Tracheal epithelial cell (primary cell): ENCODE measurements around the gene LRRC4B. TPM values are rescaled to one million over a fixed set of nuclear protein-coding genes. Genes with fewer than 3 reads are reported as not detected.

Experiments
- total RNA-seq: library from RNA; depleted of rRNA; stranded (reverse); fragments of >200 nt; gene quantifications from 2 replicates; pipeline ENCODE4 v1.2.1, GENCODE V29; 2014

LRRC4B gene, protein sequence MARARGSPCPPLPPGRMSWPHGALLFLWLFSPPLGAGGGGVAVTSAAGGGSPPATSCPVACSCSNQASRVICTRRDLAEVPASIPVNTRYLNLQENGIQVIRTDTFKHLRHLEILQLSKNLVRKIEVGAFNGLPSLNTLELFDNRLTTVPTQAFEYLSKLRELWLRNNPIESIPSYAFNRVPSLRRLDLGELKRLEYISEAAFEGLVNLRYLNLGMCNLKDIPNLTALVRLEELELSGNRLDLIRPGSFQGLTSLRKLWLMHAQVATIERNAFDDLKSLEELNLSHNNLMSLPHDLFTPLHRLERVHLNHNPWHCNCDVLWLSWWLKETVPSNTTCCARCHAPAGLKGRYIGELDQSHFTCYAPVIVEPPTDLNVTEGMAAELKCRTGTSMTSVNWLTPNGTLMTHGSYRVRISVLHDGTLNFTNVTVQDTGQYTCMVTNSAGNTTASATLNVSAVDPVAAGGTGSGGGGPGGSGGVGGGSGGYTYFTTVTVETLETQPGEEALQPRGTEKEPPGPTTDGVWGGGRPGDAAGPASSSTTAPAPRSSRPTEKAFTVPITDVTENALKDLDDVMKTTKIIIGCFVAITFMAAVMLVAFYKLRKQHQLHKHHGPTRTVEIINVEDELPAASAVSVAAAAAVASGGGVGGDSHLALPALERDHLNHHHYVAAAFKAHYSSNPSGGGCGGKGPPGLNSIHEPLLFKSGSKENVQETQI
- total RNA-seq, result not detected in 2 replicates

DNA sequence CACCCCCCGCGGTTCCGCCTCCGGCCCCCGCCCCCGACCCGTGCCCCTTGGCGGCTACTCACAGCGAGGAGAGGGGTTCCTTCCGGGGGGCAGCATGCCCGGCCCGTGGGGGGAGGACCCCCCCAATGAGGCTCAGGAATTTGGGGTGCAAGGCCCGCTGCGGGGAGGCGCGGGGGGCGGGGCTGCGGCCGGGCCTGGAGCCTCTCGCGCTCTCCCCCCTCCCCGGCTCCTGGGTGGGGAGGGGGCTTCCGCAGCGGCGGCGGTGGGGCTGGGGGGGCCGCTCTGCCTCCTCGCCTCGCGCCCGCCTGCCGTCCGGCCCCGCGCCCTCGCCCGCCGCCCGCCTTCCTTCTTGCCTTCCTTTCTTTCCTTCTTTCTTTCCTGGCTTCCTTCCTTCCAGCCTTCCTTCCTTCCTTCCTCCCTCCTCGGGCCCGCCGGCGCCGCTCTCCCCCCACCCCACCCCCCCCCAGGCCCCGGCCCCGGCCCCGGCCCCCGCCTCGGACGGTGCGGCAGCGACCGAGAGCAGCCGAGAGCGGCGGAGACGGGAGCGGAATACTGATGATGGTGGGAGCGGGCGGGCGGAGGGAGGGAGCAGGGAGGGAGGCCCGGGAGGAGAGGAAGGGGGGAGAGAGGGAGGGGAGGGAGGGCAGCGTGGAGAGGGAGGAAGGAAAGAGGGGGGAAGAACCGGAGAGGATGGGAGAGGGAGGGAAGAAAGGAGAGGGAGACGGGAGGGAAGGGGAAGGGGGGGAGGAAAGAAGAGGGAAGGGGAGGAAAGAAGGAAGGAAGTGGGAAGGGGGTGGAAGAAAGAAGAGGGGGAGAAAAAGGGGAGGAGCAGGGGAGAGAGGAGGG is at the start of gene LRRC4B:
Gene LRRC4B (minus strand): TSS at position 554 of the 846 bp plus-strand sequence. CDS start 19,597 bp downstream, outside the sequence.

DNA sequence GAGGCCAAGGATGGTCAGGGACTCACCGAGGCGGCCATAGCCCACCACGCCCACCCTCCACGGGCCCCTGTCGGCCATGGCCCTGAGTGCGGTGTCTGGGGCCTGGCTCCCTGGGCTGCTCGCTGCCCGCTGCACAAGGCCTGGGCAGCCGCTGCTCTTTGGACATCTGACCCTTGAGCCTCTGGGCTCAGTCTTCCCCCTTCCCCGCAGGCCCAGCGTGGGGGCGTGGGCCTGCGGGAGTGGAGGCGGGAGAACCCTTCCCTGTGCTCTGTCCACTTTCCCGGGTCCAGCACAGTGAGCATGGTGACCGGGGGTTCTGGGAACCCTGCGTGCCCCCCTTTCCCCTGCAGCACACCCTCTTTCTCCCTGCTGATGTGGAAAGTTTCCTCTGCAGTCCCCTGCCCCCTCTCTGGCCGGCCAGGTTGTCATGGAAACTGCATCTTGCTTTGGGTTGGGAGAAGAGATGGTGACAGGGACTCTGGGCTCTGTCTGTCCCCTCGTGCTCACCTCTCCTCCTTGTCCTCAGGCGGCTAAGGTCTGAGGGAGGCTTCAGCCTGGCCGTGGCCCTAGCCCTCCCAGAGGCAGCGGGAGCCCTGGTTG is 54.4 kb downstream of the LRRC4B start, which contains the start of gene ASPDH:
Gene ASPDH (minus strand): TSS at position 168 of the 600 bp plus-strand sequence. CDS start 90 bp downstream, at position 78.

DNA sequence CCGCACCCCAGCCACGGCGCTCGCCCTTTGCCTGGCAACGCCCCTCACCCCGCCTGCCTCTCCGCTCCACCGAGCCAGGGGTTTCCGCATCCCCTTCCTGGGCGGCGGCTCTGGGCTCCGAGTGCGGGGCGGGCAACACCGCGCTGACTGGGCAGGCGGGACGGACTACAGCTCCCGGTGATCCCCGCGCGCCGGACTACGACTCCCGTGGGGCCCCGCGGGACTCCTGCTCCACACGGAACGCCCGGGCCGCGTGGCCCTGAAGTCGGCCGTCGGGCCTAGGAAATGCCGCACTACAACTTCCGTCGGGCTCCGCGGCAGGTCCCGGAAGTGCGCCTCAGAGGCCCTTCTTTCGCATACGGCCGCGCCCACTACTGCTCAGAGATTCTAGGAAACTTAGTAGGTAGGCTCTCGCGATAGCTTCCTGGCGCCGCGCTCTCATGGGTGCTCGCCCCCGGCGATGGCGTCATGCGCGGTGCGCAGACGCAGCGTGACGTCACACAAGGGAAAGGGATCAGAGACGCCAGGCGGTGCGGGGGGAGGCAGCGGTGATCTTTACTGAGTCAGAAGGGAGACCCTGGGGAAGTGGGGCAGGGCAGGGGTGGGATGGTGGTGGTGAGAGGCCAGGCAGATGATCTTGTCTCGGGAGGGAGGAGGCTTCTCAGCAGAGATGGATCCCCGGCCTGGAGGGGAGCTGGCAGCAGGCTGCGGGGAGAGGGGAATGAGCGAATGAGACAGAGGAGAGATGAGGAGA is 57.0 kb downstream of the LRRC4B start, which contains the start of gene JOSD2:
Gene JOSD2 (minus strand): TSS at position 123 of the 754 bp plus-strand sequence. CDS start 760 bp downstream, outside the sequence.

DNA sequence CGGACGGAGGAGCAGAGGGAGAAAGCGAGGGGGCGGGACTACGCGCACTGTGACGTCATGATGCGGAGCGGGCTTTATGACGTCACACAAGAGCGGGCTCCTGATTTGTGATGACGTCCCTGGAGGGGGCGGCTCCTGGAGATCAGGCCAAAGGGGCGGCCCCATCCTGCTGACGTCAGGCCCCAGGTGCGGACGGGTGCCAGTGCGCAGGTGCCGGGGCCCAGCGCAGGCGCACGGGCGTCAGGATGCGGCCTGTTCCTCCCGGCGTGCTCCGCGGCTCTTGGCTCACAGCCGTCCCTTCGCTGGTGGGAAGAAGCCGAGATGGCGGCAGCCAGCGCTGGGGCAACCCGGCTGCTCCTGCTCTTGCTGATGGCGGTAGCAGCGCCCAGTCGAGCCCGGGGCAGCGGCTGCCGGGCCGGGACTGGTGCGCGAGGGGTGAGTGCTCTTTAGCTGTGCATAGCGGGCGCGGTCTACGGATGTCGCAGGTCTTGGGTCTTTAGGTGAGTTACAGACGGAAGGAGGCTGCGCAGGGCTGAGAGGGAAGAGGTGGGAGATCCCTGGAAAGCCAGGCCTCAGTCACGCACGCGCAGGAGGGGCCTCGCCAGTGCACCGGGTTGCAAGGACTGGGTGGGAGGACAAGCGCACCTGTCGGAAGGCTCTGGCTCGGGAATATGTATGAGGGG is 91.9 kb downstream of the LRRC4B start, which contains the start of the genes EMC10 and GARIN5A:
Gene EMC10 (plus strand): TSS at position 284 of the 683 bp plus-strand sequence. CDS start 38 bp downstream, at position 322.
Gene GARIN5A (minus strand): TSS at position 625 of the 683 bp plus-strand sequence. CDS start 460 bp downstream, at position 165.

Other genes with a start within 250 kb of the LRRC4B start
- gene KCNC3, start 239.1 kb downstream of the LRRC4B start, total RNA-seq, result under 0.01 TPM in 2 replicates
- gene NAPSA, start 202.8 kb downstream of the LRRC4B start, total RNA-seq, result 0.21 and 0.72 TPM in 2 replicates
- gene NR1H2, start 192.0 kb downstream of the LRRC4B start, total RNA-seq, result 68.0 and 84.3 TPM in 2 replicates
- gene POLD1, start 184.1 kb downstream of the LRRC4B start, total RNA-seq, result 30.9 and 52.3 TPM in 2 replicates
- gene SPIB, start 149.5 kb downstream of the LRRC4B start, total RNA-seq, result not detected in 2 replicates
- gene MYBPC2, start 135.5 kb downstream of the LRRC4B start, total RNA-seq, result not detected in 2 replicates
- gene EMC10, start 91.9 kb downstream of the LRRC4B start, total RNA-seq, result 29.4 and 47.2 TPM in 2 replicates
- 0.21 TPM in 1 of 2 replicates, not detected in the other for gene GARIN5A, start 91.6 kb downstream of the LRRC4B start, total RNA-seq
- 11.1 and 22.7 TPM in 2 replicates for gene JOSD2, start 57.2 kb downstream of the LRRC4B start, total RNA-seq
- not detected in 2 replicates for gene ASPDH, start 54.5 kb downstream of the LRRC4B start, total RNA-seq
- not detected in 2 replicates for gene SYT3, start 71.4 kb upstream of the LRRC4B start, total RNA-seq
- 0.72 TPM in 1 of 2 replicates, not detected in the other for gene C19orf81, start 81.0 kb upstream of the LRRC4B start, total RNA-seq
- gene SHANK1, start 151.4 kb upstream of the LRRC4B start, total RNA-seq, result not detected in 2 replicates
- not detected in 2 replicates for gene CLEC11A, start 154.9 kb upstream of the LRRC4B start, total RNA-seq
- gene GPR32, start 202.0 kb upstream of the LRRC4B start, total RNA-seq, result not detected in 2 replicates
- not detected in 2 replicates for gene ACP4, start 222.0 kb upstream of the LRRC4B start, total RNA-seq